HG02623 (cell line): ENCODE results near the gene GMIP.

Source experiments
- ATAC-seq: cut with Tn5 transposase; IDR thresholded peaks from one replicate; pipeline ENCODE4 v1.9.1; 2021; ENCODE audit warnings: moderate library complexity; ENCODE audit not compliant: unreplicated experiment

The GMIP gene

DNA sequence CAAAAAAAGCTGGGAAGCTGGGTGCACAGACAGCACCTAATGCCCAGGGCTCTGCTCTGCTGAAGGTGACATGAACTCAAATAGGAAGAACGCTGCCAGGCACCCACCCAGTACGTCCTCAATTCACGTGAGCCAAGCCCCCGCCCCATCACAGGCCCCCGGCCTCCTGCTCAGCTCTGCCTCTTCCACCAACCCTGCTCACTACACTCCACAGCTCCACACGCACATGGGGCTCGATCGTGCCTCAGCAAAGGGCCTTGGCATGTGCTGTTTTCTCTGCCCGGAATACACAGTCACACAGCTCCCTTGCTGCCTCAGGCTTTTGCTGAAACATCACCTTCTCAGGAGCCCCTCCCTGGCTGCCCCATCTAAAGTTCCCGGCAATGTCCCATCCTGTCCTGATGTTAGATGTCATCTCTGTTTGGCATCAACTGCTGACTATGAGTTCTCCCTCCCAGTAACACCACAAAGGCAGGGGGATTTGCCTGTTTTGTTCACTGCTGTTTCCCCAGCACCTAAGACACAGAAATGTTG lies 17.8 kb upstream of the GMIP start:
- ATAC-seq, result no peak

DNA sequence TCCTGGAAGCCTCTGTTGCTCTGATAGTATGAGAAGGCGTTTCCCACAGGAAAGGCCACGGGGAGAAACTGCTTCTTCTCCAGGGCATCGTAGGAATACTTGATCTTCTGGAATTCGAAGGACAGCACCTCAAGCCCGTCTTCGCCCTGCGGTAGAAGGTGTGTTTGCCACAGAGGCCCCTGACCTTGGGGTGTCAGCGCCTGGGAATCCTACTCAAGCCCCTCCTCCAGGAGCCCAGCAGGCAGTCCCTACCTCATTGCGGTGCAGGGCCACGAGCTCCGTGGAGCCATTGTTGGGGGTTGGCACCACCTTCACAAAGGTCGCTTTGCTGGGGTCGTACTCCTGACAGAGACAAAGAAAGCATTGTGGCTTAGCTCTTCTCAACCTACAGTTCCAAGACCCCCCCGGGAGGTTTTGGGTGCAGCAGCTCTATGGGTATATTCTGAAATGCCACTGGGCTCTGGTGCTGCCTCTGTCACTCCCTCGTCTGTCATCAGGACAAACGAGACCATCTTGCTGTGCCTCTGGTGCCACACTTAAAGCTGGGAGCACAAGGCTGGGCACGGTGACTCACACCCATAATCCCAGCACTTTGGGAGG lies 16.3 kb upstream of the GMIP start:
- no peak for ATAC-seq

DNA sequence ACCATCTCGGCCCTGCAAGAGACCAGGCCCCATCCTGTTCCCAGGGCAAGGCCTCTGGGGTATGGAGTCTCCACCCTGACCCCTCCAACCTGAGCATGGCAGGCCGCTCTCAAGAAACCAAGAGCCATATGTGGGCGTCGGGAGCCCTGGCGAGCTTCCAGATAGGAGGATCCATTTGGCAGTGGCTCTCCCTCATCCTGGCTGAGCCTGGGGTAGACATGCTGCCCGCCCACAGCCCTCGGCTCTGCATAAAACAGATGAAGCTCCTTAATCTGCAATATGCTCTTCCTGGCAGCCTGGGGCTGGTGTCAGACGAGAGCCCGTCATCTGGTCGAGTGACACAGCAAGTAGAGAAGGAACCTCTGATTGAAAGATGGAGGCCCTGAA lies 13.9 kb upstream of the GMIP start:
- ATAC-seq, result no peak

DNA sequence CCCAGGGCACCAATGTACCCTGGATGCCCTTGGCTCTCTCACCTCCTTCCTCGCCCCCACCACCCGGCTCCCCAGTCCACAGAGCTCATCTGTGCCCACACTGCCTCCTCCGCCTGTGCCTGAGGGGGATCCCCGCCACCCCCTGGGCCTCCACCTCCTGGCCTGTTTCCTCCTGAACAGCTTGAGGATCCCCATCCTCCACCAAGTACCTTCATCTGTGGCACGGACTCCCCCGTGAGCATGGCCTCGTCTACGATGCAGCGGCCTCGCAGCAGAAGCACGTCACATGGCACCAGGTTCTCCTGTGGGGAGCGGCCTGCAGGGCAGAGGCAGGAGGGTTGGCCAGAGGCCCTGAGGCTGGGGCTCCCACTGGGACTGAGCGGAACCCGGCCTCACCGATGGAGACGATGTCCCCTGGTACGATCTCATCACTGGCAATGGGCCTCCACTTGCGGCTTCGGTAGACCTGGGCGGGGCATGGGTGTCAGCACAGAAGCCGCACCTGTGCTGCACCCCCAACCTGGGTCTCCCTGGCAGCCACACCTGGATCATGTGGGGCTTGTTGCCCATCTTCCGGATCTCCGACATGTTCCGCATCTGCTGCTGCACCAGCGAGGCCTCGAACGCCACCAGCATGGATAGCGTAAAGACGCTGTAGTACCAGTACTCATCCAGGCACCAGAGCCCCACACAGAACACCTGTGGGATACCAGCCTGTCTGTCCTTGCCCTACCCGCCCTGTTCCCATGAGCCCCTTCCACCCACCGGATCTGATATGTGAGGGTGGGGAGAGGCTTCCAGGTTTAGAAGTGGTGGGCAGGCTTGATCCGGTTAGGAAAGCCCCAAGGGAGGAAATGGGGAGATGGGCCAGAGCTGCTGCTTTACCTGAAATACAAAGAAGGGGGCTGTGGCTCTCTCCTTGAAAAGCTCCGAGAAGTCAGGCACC lies 13.3 kb upstream of the GMIP start:
- no peak for ATAC-seq

DNA sequence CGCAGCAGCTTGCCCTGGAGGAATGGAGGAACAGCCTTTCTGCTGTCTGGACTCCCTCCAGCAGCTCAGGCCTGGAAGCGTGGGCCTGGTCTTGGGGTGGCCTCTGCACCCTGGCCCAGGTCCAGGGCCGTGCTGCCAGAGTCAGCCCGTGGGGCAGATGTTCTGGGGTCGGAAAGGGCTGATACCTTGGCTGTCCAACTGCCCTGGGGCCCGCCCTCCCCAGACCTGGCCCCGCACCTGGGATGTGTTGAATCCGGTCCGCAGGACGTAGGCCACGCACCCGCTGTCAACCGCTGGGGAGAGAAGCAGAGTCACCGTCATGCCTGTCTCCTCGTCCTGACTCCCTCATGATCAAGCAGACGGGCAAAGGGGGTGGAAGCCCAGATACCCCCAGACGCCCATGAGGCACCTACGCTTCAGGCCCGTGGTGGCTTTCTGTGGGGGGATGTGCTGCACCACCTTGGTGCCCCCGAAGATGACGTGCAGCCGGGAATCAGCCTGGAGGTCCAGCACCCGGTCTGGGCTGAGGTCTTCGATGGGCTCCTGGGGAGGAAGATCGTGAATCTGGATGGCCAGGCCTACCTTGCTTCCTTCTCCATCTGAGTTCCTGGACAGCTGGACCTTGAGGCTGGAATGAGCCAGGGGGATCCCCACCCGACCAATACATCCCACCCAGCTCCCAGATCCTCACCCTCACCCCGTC lies 12.3 kb upstream of the GMIP start:
- no peak for ATAC-seq

DNA sequence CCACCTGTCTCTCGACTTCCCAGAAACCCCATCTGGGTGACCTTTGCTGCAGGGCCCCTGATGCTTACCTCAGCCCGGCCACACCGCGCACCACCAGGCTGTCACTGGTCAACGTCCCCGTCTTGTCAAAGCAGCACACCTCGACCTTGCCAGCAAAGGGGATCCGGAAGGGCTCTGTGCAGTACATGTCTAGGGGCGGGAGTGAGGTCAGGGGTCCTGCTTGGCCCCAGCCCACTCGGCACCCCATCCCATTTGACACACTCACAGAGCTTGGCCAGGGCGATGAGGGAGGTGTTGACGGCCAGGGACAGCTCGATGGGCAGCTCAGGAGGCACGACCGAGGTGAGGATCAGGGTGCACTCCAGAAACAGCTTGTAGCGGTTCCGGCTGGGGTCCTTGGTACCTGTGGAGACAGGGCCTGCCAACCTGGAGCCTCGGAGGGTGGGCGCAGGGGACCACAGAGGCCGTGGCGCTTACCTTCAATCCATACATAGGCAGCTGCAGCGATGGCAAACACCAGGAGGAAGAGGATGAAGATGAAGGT lies 11.7 kb upstream of the GMIP start:
- ATAC-seq, result no peak

DNA sequence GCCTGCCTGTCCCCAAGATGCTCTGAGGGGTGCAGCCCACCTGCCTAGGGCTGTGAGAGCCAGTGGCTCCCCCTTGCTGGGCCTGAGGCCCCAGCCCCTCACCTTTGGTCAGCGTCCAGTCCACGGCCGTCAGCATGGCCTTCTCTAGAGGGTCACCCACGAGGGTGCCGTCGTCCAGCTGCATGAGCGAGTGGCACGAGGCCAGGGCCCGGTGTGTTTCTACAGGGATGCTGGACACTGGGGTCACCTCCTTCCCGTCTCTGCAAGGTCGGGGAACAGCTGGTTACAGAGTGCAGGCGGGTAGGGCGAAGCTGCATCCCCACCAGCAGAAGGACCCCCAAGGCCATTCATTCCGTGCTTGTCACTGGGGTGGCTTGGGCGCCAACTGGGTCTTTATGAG lies 11.0 kb upstream of the GMIP start:
- ATAC-seq, result no peak

DNA sequence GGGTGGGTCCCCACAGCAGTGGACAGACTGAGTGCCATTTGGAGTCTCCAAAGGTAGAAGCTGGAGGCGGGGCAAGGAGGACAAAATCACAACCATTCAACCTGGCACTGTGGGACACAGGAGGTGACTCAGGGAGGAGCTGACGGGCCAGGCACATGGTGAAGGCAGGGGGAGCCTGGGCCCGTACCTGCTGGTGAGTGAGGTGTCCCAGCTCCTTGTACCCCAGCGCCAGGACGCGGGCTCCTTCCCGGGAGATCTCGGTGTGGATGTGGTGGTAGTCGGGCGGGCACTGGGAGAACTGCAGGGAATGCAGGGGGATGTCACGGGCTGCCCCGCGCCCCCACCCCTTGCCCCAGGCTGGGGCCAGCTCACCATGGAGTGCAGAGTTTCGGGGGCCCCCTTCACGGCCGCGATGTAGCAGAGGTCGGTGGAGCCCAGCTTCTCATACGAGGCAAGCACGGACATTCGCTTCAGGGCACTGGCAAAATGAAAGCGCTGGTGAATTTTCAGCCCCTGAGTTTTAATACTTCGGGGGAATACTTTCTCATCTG lies 10.2 kb upstream of the GMIP start:
- ATAC-seq, result no peak

DNA sequence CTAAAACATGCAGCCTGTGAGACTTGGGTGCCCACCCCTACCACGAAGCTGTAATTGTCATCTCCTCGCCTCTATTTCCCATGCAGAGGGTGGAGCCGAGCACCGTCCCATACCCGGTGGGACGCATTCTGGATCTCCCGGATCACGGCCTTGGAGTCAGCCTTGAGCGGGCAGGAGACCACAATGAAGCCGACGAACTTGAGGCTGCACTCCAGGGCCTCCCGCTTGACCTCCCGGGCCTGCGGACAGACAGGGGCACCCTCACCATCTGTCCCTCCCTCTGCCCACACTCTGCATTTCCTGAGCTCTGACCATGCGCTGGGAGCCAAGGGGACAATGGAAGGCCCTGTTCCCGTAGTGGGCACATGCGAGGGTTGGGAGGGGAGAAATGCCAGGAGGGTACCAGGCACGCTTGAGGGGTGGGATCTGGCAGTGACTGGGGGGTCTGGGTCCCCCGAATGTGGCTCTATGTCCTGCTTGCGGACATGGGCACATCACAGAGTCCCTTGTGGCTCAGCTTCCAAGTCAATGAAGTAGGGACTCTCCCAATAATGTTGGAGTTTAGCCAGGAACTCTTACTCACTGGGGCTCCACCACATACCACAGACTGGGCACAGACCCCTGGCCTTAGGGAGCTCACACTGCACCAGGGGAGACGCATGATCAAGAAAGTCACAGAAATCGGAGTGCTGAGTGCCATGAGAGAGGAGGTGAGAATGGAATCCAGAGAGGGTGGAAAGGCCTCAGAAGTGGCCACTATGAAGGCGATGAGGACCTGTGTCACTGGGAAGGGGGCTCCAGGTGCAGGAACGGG lies 9.2 kb upstream of the GMIP start:
- no peak for ATAC-seq

DNA sequence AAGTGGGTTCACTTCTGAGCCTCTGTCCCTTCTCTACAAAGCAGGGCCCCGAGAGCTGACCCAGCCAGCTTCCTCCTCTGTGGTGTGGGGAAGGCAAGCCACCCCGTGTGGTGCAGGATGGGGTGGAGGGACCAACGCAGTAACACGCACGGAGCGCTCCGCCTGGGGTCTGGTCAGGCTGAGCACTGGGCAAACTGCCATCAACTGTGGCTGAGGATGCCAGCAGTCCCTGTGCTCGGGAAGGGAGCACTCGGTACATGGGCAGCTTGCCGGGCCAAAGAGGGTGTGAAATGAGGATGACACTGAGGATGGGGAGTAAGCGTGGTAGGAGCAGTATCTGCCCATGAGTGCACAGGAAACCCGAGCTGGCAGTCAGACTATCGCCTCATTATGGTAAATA lies 7.6 kb upstream of the GMIP start:
- no peak for ATAC-seq

DNA sequence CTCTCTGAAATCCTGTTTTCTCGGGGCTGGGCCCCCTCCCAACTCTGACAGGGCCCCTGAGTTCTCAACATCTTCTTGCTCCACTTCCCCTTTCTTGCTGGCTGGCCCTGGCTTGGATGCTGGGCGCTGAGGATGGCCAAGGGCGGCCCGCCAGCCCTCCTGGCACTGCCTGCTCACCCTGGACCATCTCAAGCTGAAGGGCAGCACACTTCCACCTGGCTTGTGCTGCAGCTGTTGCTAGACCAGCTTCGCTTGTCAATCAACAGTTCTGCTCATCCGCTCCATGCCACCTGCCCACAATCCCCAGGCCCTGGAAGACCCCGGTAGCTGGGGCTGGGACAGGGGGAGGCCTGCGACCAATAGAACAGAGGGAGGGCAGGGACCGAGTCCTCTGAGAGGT lies 6.9 kb upstream of the GMIP start:
- ATAC-seq, result no peak

DNA sequence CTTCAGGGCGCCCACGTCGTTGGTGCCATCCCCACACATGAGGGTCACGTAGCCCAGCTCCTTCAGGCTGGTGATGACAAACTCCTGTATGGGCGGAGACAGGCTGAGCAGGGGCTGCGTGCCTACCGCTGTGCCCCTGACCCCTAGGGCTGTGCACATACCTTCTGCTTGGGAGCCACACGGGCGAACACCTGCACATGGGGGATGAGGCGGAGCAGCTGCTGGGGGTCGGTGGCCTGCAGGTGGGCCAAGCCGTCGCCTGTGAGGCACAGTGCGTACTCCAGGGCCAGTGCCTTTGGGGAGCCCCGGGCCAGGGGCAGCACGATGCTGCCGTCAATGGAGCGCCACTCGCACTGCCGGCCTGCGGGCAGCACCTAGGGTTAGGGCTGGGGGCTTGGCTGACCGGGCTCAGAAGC lies 6.1 kb upstream of the GMIP start:
- no peak for ATAC-seq

DNA sequence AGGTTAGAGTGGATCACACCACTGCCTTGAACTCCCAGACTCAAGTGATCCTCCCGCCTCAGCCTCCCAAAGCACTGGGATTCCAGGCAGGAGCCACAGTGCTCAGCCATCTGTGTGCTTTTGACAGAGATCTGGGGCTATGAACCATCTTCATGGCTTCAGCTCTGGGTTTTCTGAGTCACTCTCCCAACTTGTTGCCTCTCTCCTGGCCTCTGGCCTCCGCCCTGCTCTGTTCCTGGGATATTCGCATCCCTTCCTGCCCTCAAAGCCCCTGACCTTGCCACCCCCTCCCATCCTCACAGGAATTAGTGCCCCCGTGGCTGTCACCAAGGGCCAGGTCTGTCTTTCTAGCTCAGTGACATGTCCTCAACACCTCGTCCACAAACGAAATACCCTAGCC lies 5.7 kb upstream of the GMIP start:
- ATAC-seq, result no peak

DNA sequence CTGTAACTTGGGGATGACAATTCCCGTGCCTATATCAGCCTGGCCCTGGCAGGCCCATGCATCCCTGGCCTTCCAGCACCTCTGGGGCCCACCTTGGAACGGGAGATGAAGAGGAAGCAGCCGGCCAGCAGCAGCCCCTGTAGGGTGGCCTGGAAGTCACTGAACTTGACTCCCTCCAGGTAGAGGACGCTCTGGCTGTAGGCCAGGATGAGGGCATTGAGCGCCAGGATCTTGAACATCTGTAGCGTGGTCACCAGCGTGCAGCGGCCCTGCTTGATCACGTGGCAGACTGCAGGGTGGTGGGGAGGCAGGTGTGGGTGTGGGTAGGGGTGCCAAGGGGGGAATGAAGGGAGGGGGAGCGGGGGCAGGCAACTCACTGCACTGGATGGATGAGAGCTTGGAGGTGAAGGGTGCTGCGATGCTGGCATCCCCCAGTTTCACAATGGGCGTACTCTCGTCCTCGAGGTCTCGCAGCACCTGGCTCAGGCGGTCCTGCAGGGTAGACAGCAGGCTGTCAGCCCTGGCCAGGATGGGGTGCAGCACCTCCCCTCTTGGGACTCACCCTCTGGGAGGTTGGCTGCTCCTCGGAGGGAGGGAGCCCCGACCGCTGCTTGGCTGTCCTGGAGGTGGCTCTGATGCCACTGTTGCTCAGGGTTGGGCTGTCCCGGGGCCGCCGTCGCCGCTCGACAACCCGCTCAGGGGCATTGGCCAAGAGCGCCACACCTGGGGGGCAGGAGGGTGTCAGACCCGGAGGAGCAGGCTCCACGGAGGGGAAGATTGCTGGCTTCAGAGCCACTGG lies 3.8 kb upstream of the GMIP start:
- no peak for ATAC-seq

DNA sequence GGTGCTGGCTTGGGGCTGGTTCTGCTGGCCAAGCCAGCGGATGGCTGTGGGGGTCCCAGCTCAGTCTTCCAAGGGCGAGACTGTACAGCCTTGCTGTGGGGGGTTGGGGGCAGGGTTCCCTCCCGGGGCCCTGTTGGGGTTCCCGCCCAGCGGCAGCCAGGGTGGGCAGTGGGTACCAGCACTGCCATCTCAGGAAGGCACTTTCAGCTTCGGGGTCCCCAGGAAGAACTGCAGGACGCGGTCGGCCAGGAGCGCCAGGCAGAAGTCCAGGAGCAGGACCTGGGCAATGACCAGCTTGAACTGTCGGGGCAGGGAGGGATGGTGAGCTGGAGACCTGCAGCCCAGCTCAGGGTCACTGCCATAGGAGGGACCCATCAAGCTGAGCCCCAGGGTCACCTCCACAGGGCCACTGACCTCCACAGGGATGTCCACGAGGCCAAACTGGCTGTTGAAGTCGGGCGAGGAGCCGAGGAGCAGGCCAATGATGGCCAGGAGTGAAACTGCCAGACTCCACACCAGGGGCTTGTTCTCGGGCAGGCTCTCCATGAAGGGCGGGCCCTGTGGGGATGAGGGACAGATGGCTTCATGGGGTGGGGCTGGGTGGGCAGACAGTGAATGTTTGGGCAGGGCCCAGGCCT lies 1.9 kb upstream of the GMIP start:
- no peak for ATAC-seq

DNA sequence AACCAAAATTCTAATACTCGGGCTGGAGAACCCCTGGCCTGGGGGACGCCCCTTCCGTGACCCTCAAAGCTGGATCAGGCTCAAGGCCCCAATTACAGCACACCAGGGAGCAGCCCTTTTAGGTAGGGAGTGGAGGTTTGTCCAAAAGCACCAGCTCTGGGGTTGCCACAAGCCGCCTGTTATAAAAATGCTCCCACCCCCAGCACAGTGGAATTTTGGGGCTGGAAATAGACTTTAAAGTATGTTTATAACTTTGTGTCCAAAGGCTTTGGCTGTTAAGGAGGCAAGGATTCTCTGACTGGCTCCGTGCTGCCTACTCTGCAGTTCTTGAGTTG lies 564 bp upstream of the GMIP start:
- no peak for ATAC-seq

DNA sequence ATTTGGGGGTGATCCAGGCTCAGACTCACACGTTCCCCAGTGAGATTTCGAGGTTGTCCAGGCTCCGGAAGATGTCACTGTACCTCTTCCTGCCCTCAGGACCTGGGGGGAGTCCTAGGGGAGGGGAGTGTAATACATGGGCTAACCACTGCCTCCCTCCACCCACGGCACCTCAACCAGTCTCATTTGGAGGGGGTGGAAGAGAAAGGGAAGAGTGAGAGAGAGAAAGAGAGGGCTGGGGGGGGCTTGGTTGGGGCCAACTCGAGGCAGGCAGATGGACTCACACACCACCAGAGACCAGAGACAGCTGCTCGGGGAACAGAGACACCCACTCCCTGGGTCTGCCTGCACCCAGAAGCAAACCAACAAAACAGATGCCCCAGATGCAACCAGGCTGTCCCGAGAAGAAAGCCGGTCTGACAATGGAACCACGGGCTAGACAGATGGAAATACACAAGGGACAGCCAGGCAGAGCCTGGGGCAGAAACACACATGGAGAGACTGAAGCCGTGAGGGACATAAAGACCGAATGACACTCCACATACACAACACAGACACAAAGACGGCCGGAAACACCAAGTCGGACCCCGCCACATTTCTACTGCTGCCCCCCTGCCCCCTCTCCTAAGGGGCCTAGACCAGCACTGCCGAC lies 825 bp downstream of the GMIP start:
- no peak for ATAC-seq

DNA sequence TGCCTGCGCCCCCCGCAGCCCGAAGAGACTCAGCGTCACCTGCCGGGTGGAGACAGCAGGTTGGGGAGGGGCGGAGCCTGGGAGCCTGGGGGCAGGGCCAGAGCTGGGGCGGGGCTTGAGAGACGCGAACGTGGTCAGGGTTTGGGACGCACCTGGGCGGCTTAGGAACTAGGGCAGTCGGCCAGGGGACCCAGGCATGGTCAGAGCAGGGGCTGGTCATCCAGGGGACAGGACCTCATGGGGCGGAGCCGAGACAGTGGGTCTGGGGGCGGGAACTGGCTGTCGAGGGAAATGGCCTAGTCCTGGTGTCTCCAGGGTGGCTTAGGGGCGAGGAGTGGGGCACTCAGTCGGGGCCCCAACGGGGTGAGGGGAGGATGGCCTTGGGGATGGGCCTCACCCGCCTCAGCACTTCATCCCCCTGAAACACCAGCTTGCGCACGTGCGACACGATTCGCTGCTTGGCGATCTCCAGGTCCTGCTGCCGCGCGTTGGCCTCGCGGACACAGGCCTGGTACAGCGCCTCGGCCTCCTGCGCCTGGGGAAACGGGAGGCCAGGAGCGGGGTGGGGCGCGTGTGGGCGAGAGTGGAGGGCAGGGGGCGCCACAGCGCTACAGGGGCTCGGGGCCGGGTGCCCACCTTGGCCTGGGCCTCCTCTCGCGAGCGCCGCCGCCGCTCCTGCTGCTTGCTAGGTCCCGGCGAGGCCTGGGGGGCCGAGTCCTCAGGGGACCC lies 5.8 kb downstream of the GMIP start:
- ATAC-seq, result no peak
